GM23338 (cell line): ENCODE results near the gene CAPN7. TPM values are rescaled to one million over a fixed set of nuclear protein-coding genes. Genes with fewer than 3 reads are reported as not detected.

Experiments
- ATAC-seq: fragments of 200-7000 bp; cut with Tn5 transposase; 3 replicates; pipeline ENCODE4 v1.9.1; 2020
- DNase-seq: peaks from one replicate; pipeline ENCODE4 v3.0.0-alpha.2; 2015; ENCODE audit warnings: low spot score
- H2AFZ ChIP-seq: fragments of 200-600 bp; sonication (generic); 2 replicates; pipeline ENCODE4 v1.8.0; 2016; ENCODE audit warnings: antibody characterized with exemption, mild to moderate bottlenecking, moderate library complexity
- H3F3A ChIP-seq: fragments of 200-600 bp; sonication (generic); replicated peaks from 2 replicates; pipeline ENCODE4 v1.8.0; 2017; ENCODE audit warnings: antibody characterized with exemption, mixed run types, low read depth
- H3K27ac ChIP-seq: fragments of 200-600 bp; sonication (generic); 2 replicates; pipeline ENCODE4 v1.6.1; 2016; ENCODE audit warnings: low read depth
- H3K27me3 ChIP-seq: fragments of 200-600 bp; sonication (generic); 2 replicates; pipeline ENCODE4 v1.8.0; 2016; ENCODE audit warnings: mild to moderate bottlenecking, mixed run types, moderate library complexity; ENCODE audit not compliant: insufficient read depth
- H3K36me3 ChIP-seq: fragments of 200-600 bp; sonication (generic); 2 replicates; pipeline ENCODE4 v1.8.0; 2016; ENCODE audit warnings: mild to moderate bottlenecking; ENCODE audit not compliant: insufficient read depth
- H3K4me1 ChIP-seq: fragments of 200-600 bp; sonication (generic); 2 replicates; pipeline ENCODE4 v1.8.0; 2016; ENCODE audit warnings: mild to moderate bottlenecking, moderate library complexity; ENCODE audit not compliant: insufficient read depth
- H3K4me2 ChIP-seq: fragments of 200-600 bp; sonication (generic); 2 replicates; pipeline ENCODE4 v1.7.1; 2017; ENCODE audit warnings: mixed run types
- H3K4me3 ChIP-seq: fragments of 200-600 bp; sonication (generic); 2 replicates; pipeline ENCODE4 v1.6.1; 2016; ENCODE audit warnings: mixed run types
- H3K79me2 ChIP-seq: fragments of 200-600 bp; sonication (generic); replicated peaks from 2 replicates; pipeline ENCODE4 v1.8.0; 2017; ENCODE audit warnings: mild to moderate bottlenecking; ENCODE audit not compliant: insufficient read depth
- H3K9me2 ChIP-seq: fragments of 200-600 bp; sonication (generic); 2 replicates; pipeline ENCODE4 v1.8.0; 2017; ENCODE audit not compliant: insufficient read depth
- H4K20me1 ChIP-seq: fragments of 200-600 bp; sonication (generic); replicated peaks from 2 replicates; pipeline ENCODE4 v1.8.0; 2017; ENCODE audit warnings: mild to moderate bottlenecking; ENCODE audit not compliant: insufficient read depth
- H3K27ac Mint-ChIP-seq: 2 replicates; pipeline ENCODE4 v1.8.0; 2020; ENCODE audit warnings: inconsistent platforms, mild to moderate bottlenecking, moderate library complexity, mixed read lengths
- H3K27me3 Mint-ChIP-seq: 3 replicates; pipeline ENCODE4 v1.8.0; 2022; ENCODE audit warnings: low read depth, mild to moderate bottlenecking, moderate library complexity, mixed read lengths, inconsistent platforms; ENCODE audit not compliant: insufficient read depth, poor library complexity
- H3K36me3 Mint-ChIP-seq: 3 replicates; pipeline ENCODE4 v1.8.0; 2021; ENCODE audit warnings: low read depth, mild to moderate bottlenecking, inconsistent platforms, moderate library complexity, mixed read lengths
- H3K4me1 Mint-ChIP-seq: 3 replicates; pipeline ENCODE4 v1.8.0; 2020; ENCODE audit warnings: mild to moderate bottlenecking, inconsistent platforms, mixed read lengths
- H3K4me3 Mint-ChIP-seq: 3 replicates; pipeline ENCODE4 v1.8.0; 2021; ENCODE audit warnings: moderate library complexity, mild to moderate bottlenecking, inconsistent platforms, mixed read lengths
- H3K9me3 Mint-ChIP-seq: 3 replicates; pipeline ENCODE4 v1.8.0; 2020; ENCODE audit warnings: moderate library complexity, mild to moderate bottlenecking, inconsistent platforms, mixed read lengths
- EZH2phosphoT487 ChIP-seq: fragments of 200-600 bp; sonication (generic); IDR thresholded peaks from one replicate; pipeline ENCODE4 v1.8.1; 2018; ENCODE audit warnings: antibody characterized with exemption; ENCODE audit not compliant: unreplicated experiment
- polyA plus RNA-seq: library from polyadenylated mRNA; unstranded; fragments of >200 nt; fragmentation: Nextera tagmentation; extraction: Ambion mirVana; gene quantifications from 2 replicates; pipeline ENCODE4 v1.2.1, GENCODE V29; 2016
- total RNA-seq: library from RNA; depleted of rRNA; stranded (reverse); fragments of >200 nt; shearing (Covaris generic); gene quantifications from 2 replicates; pipeline ENCODE4 v1.2.3, GENCODE V29; 2014
- TF ChIP-seq, protein P1 (sequence below): fragments of 250-450 bp; sonication (Bioruptor Pico); IDR thresholded peaks from 2 replicates; pipeline ENCODE4 v1.5.0; 2020; ENCODE audit warnings: mild to moderate bottlenecking, moderate library complexity

The CAPN7 gene
- total and polyA plus RNA-seq, 2 experiments from 2014 or later = 9.9 to 18.1 TPM

DNA sequence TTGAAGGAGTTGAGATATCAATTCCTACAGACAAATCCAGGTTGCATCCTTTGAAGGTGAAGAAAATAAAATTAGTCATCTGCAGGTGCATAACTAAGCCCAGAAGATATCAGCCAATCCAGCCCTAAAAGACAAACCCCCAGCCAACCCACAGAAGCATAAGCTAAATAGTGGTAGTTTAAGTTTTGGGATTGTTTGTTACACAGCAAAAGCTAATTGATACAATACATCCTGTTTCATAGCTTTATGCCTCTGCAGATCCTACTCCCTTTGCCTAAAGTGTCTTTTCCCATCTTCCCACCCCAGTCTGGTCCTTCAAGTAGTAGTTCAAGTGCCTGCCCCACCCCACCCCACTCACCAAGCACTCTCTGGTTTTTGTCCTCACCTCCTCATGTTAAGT, 48.6 kb upstream of the CAPN7 start:
- Histone ChIP-seq H3K4me3 (no peak overlapping the region), H3F3A (no peaks in the 10 kb centered on the region), H3K27ac (no peak overlapping the region), H2AFZ (no peak overlapping the region), H3K79me2 (no peaks in the 10 kb centered on the region), H3K4me2 (no peak overlapping the region), H3K9me2 (peaks cover 4% of the 10 kb centered on the region; the same call in 1 of the 2 replicates), H3K36me3 (no peaks in the 10 kb centered on the region; the same call in 1 of the 2 replicates), H3K4me1 (no peaks in the 10 kb centered on the region), H4K20me1 (no peaks in the 10 kb centered on the region), H3K27me3 (no peaks in the 10 kb centered on the region)
- Mint-ChIP-seq H3K27ac (no peak overlapping the region), H3K4me3 (no peak overlapping the region), H3K9me3 (peaks cover 8% of the 10 kb centered on the region; the same call in 1 of the 3 replicates), H3K36me3 (no peaks in the 10 kb centered on the region), H3K27me3 (peaks cover 2% of the 10 kb centered on the region), H3K4me1 (no peaks in the 10 kb centered on the region)
- DNase-seq (no peak), ATAC-seq (no peak)
- TF ChIP-seq, protein P1, sequence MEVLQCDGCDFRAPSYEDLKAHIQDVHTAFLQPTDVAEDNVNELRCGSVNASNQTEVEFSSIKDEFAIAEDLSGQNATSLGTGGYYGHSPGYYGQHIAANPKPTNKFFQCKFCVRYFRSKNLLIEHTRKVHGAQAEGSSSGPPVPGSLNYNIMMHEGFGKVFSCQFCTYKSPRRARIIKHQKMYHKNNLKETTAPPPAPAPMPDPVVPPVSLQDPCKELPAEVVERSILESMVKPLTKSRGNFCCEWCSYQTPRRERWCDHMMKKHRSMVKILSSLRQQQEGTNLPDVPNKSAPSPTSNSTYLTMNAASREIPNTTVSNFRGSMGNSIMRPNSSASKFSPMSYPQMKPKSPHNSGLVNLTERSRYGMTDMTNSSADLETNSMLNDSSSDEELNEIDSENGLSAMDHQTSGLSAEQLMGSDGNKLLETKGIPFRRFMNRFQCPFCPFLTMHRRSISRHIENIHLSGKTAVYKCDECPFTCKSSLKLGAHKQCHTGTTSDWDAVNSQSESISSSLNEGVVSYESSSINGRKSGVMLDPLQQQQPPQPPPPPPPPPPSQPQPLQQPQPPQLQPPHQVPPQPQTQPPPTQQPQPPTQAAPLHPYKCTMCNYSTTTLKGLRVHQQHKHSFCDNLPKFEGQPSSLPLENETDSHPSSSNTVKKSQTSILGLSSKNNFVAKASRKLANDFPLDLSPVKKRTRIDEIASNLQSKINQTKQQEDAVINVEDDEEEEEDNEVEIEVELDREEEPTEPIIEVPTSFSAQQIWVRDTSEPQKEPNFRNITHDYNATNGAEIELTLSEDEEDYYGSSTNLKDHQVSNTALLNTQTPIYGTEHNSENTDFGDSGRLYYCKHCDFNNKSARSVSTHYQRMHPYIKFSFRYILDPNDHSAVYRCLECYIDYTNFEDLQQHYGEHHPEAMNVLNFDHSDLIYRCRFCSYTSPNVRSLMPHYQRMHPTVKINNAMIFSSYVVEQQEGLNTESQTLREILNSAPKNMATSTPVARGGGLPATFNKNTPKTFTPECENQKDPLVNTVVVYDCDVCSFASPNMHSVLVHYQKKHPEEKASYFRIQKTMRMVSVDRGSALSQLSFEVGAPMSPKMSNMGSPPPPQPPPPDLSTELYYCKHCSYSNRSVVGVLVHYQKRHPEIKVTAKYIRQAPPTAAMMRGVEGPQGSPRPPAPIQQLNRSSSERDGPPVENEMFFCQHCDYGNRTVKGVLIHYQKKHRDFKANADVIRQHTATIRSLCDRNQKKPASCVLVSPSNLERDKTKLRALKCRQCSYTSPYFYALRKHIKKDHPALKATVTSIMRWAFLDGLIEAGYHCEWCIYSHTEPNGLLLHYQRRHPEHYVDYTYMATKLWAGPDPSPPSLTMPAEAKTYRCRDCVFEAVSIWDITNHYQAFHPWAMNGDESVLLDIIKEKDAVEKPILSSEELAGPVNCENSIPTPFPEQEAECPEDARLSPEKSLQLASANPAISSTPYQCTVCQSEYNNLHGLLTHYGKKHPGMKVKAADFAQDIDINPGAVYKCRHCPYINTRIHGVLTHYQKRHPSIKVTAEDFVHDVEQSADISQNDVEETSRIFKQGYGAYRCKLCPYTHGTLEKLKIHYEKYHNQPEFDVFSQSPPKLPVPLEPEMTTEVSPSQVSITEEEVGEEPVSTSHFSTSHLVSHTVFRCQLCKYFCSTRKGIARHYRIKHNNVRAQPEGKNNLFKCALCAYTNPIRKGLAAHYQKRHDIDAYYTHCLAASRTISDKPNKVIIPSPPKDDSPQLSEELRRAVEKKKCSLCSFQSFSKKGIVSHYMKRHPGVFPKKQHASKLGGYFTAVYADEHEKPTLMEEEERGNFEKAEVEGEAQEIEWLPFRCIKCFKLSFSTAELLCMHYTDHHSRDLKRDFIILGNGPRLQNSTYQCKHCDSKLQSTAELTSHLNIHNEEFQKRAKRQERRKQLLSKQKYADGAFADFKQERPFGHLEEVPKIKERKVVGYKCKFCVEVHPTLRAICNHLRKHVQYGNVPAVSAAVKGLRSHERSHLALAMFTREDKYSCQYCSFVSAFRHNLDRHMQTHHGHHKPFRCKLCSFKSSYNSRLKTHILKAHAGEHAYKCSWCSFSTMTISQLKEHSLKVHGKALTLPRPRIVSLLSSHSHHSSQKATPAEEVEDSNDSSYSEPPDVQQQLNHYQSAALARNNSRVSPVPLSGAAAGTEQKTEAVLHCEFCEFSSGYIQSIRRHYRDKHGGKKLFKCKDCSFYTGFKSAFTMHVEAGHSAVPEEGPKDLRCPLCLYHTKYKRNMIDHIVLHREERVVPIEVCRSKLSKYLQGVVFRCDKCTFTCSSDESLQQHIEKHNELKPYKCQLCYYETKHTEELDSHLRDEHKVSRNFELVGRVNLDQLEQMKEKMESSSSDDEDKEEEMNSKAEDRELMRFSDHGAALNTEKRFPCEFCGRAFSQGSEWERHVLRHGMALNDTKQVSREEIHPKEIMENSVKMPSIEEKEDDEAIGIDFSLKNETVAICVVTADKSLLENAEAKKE (CRISPR knock-in tag) = no peak
- TF ChIP-seq EZH2phosphoT487 = no peak

DNA sequence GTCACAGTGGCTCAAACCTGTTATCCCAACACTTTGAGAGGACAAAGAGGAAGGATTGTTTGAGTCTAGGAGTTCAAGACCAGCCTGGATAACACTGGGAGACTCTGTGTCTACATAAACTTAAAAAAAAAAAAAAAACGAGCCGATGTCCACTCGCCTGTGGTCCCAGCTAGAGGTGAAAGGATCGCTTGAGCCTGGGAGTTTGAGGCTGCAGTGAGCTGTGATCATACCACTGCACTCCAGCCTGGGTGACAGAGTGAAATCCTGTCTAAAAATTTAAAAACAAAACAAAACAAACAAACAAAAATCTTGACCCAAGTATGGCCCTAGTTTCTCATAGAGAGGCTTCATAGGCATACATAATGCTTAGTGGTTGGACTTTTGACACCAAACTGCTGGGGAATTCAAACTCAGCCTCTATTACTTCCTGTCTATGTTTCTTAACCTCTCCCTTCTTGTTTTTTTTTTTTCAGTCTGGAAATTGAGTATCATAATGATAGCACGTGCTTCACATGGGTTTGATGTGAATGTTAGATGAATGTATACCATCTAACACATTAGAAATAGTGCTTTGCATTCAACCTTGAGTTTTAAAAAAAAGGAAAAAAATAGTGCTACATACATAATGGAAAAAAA, 46.4 kb upstream of the CAPN7 start:
- Histone ChIP-seq H3K36me3 (no peaks in the 10 kb centered on the region; the same call in 1 of the 2 replicates), H3K79me2 (no peaks in the 10 kb centered on the region), H3K4me1 (no peaks in the 10 kb centered on the region), H3K4me2 (no peak overlapping the region), H3K9me2 (peaks cover 4% of the 10 kb centered on the region; the same call in 1 of the 2 replicates), H3K27ac (no peak overlapping the region), H3K27me3 (no peaks in the 10 kb centered on the region), H4K20me1 (no peaks in the 10 kb centered on the region), H2AFZ (no peak overlapping the region), H3K4me3 (no peak overlapping the region), H3F3A (no peaks in the 10 kb centered on the region)
- H3K4me1 Mint-ChIP-seq = no peaks in the 10 kb centered on the region
- H3K27me3 Mint-ChIP-seq = peaks cover 2% of the 10 kb centered on the region
- H3K36me3 Mint-ChIP-seq = 0 out of 3 replicates have a peak, but pooled peaks cover 4% of the 10 kb centered on the region
- ATAC-seq (no peak), DNase-seq (no peak)
- no peak overlapping the region for H3K4me3 Mint-ChIP-seq
- no peak for TF ChIP-seq EZH2phosphoT487
- H3K27ac Mint-ChIP-seq = no peak overlapping the region
- peaks cover 18% of the 10 kb centered on the region for H3K9me3 Mint-ChIP-seq
